Subcutaneous adipose tissue (tissue), 4 donors: ENCODE data around the gene TGM3. TPM values are rescaled to one million over a fixed set of nuclear protein-coding genes. Genes with fewer than 3 reads are reported as not detected.

Experiments
- total RNA-seq, 4 donors: library from RNA; depleted of rRNA; stranded (reverse); fragments of >200 nt; gene quantifications; one replicate each; pipeline ENCODE4 v1.1.0, GENCODE V29; 2016
- TF ChIP-seq, protein P1 (sequence below): fragments of 450-650 bp; IDR thresholded peaks from one replicate; pipeline ENCODE4 v1.5.1; 2016; ENCODE audit warnings: low read depth, mild to moderate bottlenecking, control low read depth, antibody characterized with exemption, moderate library complexity

Gene TGM3
- total RNA-seq, 4 donors from 2014 or later = 0.19 TPM; not detected in 3

DNA sequence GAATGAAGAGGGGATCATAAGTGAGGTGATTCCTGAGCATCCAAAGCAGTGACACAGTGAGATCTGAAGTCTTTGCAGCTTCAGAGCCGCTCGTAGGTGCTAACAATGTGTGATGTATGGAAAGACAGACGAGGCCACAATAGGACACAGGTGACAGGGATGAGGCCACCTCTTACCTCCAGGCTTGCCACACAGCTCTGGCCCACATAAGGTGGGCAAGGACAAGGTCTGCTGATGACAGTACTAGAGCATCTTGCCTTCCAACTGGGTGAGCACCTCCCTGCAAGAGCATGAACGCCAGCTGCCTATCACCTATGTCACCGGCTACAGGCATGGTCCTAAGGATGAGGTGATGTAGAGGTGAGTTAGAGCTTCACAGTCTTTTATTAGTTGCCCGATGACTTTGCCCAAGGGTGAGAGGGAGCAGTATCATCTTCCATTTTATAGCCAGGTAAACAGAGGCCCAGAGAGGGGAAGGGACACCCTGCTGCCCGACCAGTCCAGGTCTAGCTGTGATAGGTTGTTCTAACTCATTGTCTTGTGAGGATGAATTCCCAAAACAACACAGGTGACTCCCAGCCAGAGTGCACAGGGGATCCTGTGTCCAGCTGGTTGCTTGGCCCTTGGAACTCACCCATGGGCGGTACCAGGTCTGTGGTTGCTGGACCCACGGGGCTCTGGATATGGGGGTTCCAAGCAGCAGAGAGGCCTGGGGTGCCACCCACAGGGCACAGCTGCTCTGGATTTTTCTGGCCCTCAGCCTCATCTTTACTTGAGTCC lies 78.7 kb downstream of the TGM3 start:
- TF ChIP-seq, protein P1, sequence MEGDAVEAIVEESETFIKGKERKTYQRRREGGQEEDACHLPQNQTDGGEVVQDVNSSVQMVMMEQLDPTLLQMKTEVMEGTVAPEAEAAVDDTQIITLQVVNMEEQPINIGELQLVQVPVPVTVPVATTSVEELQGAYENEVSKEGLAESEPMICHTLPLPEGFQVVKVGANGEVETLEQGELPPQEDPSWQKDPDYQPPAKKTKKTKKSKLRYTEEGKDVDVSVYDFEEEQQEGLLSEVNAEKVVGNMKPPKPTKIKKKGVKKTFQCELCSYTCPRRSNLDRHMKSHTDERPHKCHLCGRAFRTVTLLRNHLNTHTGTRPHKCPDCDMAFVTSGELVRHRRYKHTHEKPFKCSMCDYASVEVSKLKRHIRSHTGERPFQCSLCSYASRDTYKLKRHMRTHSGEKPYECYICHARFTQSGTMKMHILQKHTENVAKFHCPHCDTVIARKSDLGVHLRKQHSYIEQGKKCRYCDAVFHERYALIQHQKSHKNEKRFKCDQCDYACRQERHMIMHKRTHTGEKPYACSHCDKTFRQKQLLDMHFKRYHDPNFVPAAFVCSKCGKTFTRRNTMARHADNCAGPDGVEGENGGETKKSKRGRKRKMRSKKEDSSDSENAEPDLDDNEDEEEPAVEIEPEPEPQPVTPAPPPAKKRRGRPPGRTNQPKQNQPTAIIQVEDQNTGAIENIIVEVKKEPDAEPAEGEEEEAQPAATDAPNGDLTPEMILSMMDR = no peak

DNA sequence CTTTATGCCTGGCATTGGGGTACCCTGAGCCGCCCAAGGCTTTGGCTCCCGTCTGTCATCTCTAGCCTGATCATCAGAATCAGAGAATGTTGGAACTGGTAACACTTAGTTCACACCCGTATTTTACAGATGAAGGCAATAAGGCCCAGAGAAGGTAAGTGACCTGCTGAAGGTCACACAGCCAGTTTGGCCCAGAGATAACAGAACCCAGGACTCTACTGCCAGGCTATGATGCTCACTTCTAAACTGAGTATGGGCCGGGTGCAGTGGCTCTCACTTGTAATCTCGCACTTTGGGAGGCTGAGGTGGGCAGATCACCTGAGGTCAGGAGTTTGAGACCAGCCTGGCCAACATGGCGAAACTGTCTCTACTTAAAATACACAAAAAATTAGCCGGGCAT lies 83.1 kb downstream of the TGM3 start:
- TF ChIP-seq, protein P1 = no peak

DNA sequence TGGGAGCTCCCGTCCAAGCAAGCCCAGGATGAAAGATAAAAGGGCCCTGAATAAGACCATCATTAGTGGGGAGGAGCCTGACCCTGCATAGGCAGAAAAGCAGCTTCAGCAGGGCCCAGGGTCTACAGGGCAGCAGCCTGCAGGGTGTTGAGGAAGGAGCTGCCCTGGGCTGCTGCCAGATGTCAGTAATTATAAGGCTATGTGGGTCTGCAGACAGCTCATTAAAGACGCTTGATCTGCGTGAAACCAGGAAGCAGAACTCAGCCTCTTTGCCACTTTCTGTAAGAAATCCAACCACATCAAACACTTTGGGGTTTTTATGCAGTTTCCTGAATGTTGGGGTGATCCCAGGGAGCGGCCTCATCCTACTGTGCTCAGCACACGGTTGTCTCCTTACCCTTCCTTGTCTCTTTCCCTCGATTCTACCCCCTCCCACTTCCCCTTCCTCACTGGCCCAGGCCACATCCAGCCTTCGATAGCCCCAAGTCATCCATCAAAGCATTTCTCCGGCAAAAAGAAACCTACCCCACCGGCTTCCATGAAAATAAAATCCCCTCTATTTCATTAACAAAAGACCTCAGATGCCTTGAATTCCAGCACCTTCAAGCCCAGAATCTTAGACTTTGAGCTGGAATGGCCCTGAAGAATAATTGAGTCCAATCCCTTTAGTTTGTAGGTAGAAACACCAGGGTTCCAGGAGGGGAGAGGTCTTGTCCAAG lies 83.9 kb downstream of the TGM3 start:
- TF ChIP-seq, protein P1 = no peak

DNA sequence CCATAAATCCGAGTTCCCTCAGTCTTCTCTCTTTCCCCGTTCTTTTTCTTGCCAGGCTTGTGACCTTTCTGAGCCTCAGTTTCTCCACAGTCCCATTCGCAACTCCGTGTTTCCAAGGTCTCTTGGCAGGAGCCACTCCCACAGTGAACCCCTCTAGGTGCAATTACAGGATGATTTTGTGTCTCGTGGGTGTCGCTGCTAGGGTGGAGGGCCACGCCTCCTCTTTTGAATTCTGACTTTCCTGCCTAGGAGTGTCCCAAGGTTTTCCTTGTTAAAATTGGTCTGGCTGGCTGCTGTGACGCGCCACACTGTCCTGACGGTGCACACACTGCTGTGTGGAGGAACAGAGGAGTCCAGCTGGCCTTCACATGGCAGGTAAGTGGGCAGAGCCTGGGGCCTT lies 84.8 kb downstream of the TGM3 start, which contains the start of gene TGM6:
TSS of gene TGM6 (plus strand) at position 301 of the 400 bp plus-strand sequence. CDS start at position 369, 68 bp downstream.
- TF ChIP-seq, protein P1 = no peak

DNA sequence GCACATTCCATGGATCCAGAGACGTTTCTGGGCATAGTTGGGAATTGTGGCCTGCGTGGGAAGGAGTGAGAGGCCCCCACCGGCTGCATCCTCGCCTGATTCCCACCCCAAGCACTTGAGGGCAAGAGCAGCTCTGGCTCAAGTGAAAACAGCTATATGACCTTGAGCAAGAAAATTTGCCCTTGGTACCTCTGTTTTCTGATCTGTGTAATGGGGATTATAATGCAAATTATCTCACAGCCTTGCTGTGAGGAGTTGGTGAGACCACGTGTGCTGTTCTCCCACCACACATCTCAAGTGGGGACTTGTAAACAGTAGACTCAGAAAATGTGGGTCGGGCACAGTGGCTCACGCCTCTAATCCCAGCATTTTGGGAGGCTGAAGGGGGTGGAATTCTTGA lies 85.5 kb downstream of the TGM3 start:
- TF ChIP-seq, protein P1 = no peak

DNA sequence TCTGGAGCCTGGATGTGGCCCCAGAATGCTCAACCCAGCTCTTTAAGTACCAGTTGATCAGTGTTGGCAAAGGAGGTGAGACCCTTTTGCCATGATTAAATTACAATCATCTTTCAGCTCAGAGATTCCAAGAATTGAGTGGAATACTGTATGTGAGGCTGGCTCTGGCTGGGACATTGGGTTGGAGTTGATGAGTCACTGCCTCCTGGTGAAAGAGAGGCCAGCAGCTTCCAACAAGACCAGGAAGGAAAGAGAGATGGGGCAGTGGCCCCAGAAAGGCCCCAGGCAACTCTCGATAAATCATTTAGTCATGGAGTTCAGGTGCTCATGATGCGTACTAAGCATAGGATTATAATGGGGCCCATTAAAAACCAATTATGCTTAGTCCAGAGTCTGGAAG lies 87.0 kb downstream of the TGM3 start:
- TF ChIP-seq, protein P1 = no peak

DNA sequence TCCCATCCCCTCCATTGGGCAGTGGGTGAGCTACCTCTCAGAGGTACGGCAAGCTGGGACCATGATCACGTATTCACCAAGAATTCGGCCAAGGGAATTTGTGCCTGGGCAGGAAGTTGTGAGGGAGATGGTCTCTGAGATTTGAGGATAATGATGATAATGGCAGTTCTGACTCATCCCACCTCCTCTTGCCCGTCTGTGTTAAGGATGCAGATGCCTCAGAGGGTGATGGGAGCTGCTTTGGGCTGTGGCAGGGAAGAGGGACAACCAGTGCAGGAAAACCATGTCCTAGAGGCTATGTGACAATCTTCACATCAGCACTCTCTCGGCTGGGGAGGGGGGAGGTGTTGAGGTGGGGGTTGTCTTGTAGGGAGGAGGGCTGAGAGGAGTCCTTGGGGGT lies 89.2 kb downstream of the TGM3 start:
- TF ChIP-seq, protein P1 = no peak
